HepG2 (cell line): ENCODE data around the gene NAXD. TPM values are rescaled to one million over a fixed set of nuclear protein-coding genes. Genes with fewer than 3 reads are reported as not detected.

Experiments used
- AFF4 ChIP-seq: sonication (generic); formaldehyde crosslinking; IDR thresholded peaks from 2 replicates; pipeline ENCODE4 v1.4.0; 2020; ENCODE audit warnings: missing genetic modification reagents
- CBX1 ChIP-seq: IDR thresholded peaks from one replicate; pipeline ENCODE4 v1.6.1; 2016; ENCODE audit warnings: antibody characterized with exemption, low read depth
- E2F1 ChIP-seq: sonication (generic); formaldehyde crosslinking; IDR thresholded peaks from 2 replicates; pipeline ENCODE4 v1.5.0; 2020; ENCODE audit warnings: missing genetic modification reagents
- NCOR1 ChIP-seq: fragments of 200-600 bp; sonication (generic); IDR thresholded peaks from 2 replicates; pipeline ENCODE4 v1.7.0; 2017; ENCODE audit warnings: antibody characterized with exemption, low read length, borderline replicate concordance
- ZBTB34 ChIP-seq: sonication (generic); formaldehyde crosslinking; IDR thresholded peaks from 2 replicates; pipeline ENCODE4 v1.8.0; 2022; ENCODE audit warnings: mild to moderate bottlenecking, missing genetic modification reagents
- ZFP36 ChIP-seq: fragments of 150-350 bp; IDR thresholded peaks from 2 replicates; pipeline ENCODE4 v1.6.1; 2018; ENCODE audit warnings: borderline replicate concordance, low read length, low read depth; ENCODE audit not compliant: partially characterized antibody
- ZNF160 ChIP-seq: sonication (generic); formaldehyde crosslinking; IDR thresholded peaks from 2 replicates; pipeline ENCODE4 v1.8.0; 2022; ENCODE audit warnings: mild to moderate bottlenecking, inconsistent platforms, missing genetic modification reagents
- polyA plus RNA-seq, 8 experiments: library from polyadenylated mRNA; depleted of rRNA in 3 of 8; stranded (reverse) in 7 of 8; unstranded in 1 of 8; fragments of >200 nt; fragmentation: Illumina TruSeq in 4 of 8; extraction: Trizol in 4 of 8; gene quantifications; 2 replicates each; pipeline versions ENCODE4 v1.2.1 to v1.2.3, GENCODE V29; 2011 to 2016; ENCODE audit warnings: low read depth in 4 of 8, missing spikeins in 1 of 8, mixed read lengths in 1 of 8; ENCODE audit not compliant: insufficient read depth in 1 of 8
- total RNA-seq, 5 experiments: library from RNA; depleted of rRNA; stranded (reverse); fragments of >200 nt; fragmentation: Illumina TruSeq; extraction: Trizol; gene quantifications; 2 replicates each; pipeline ENCODE4 v1.2.3, GENCODE V29; 2016; ENCODE audit warnings: low read depth in 1 of 5
- TF ChIP-seq, protein P1 (sequence below): sonication (generic); formaldehyde crosslinking; IDR thresholded peaks from 2 replicates; pipeline ENCODE4 v1.4.0; 2020; ENCODE audit warnings: mild to moderate bottlenecking, missing genetic modification reagents, borderline replicate concordance
- TF ChIP-seq, protein P2 (sequence below): sonication (generic); formaldehyde crosslinking; IDR thresholded peaks from 2 replicates; pipeline ENCODE4 v1.4.0; 2020; ENCODE audit warnings: missing genetic modification reagents, borderline replicate concordance
- TF ChIP-seq, protein P3 (sequence below): sonication (generic); formaldehyde crosslinking; IDR thresholded peaks from 2 replicates; pipeline ENCODE4 v1.8.1; 2022; ENCODE audit warnings: mild to moderate bottlenecking, missing genetic modification reagents

Gene NAXD
- total and polyA plus RNA-seq, 2 of the 13 experiments (the other 11 are each of a cell fraction or from before 2014, with no cell fraction given), result 19.0 to 23.2 TPM

DNA sequence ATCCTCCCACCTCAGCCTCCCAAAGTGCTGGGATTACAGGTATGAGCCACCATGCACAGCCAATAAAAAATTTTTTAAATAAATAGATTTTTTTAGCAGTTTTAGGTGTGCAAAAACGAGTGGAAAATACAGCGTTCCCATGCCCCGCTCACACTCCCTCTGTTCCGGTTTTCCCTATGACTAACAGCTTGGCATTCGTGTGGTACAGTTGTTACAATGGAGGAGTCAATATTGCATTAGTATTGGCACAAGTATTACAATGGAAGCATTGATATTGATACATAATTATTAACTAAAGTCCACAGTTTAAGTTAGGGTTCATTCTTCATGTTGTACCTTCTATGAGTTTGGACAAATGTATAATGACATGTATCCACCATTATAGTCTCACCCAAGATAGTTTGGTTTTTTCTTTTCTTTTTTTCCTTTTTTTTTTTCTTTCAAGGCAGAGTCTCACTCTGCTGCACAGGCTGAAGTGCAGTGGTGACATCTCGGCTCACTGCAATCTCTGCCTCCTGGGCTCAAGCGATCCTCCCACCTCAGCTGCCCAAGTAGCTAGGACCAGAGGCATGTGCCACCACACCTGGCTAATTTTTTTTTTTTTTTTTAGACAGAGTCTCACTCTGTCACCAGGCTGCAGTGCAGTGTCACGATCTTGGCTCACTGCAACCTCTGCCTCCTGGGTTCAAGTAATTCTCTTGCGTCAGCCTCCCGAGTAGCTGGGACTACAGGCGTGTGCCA lies 38.4 kb upstream of the NAXD start (continued):
- no peak for TF ChIP-seq AFF4 (CRISPR knock-in tag)
- peak; percentile 79; the same call in 1 of the 2 replicates for TF ChIP-seq NCOR1
- no peak for TF ChIP-seq ZNF160 (CRISPR knock-in tag)
- TF ChIP-seq ZBTB34 (CRISPR knock-in tag), result peak; percentile 61; the same call in 1 of the 2 replicates
- TF ChIP-seq, protein P1, sequence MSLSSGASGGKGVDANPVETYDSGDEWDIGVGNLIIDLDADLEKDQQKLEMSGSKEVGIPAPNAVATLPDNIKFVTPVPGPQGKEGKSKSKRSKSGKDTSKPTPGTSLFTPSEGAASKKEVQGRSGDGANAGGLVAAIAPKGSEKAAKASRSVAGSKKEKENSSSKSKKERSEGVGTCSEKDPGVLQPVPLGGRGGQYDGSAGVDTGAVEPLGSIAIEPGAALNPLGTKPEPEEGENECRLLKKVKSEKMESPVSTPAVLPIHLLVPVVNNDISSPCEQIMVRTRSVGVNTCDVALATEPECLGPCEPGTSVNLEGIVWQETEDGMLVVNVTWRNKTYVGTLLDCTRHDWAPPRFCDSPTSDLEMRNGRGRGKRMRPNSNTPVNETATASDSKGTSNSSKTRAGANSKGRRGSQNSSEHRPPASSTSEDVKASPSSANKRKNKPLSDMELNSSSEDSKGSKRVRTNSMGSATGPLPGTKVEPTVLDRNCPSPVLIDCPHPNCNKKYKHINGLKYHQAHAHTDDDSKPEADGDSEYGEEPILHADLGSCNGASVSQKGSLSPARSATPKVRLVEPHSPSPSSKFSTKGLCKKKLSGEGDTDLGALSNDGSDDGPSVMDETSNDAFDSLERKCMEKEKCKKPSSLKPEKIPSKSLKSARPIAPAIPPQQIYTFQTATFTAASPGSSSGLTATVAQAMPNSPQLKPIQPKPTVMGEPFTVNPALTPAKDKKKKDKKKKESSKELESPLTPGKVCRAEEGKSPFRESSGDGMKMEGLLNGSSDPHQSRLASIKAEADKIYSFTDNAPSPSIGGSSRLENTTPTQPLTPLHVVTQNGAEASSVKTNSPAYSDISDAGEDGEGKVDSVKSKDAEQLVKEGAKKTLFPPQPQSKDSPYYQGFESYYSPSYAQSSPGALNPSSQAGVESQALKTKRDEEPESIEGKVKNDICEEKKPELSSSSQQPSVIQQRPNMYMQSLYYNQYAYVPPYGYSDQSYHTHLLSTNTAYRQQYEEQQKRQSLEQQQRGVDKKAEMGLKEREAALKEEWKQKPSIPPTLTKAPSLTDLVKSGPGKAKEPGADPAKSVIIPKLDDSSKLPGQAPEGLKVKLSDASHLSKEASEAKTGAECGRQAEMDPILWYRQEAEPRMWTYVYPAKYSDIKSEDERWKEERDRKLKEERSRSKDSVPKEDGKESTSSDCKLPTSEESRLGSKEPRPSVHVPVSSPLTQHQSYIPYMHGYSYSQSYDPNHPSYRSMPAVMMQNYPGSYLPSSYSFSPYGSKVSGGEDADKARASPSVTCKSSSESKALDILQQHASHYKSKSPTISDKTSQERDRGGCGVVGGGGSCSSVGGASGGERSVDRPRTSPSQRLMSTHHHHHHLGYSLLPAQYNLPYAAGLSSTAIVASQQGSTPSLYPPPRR (CRISPR knock-in tag), result no peak
- TF ChIP-seq, protein P2, sequence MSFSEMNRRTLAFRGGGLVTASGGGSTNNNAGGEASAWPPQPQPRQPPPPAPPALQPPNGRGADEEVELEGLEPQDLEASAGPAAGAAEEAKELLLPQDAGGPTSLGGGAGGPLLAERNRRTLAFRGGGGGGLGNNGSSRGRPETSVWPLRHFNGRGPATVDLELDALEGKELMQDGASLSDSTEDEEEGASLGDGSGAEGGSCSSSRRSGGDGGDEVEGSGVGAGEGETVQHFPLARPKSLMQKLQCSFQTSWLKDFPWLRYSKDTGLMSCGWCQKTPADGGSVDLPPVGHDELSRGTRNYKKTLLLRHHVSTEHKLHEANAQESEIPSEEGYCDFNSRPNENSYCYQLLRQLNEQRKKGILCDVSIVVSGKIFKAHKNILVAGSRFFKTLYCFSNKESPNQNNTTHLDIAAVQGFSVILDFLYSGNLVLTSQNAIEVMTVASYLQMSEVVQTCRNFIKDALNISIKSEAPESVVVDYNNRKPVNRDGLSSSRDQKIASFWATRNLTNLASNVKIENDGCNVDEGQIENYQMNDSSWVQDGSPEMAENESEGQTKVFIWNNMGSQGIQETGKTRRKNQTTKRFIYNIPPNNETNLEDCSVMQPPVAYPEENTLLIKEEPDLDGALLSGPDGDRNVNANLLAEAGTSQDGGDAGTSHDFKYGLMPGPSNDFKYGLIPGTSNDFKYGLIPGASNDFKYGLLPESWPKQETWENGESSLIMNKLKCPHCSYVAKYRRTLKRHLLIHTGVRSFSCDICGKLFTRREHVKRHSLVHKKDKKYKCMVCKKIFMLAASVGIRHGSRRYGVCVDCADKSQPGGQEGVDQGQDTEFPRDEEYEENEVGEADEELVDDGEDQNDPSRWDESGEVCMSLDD (CRISPR knock-in tag), result no peak
- no peak for TF ChIP-seq ZFP36
- TF ChIP-seq, protein P3, sequence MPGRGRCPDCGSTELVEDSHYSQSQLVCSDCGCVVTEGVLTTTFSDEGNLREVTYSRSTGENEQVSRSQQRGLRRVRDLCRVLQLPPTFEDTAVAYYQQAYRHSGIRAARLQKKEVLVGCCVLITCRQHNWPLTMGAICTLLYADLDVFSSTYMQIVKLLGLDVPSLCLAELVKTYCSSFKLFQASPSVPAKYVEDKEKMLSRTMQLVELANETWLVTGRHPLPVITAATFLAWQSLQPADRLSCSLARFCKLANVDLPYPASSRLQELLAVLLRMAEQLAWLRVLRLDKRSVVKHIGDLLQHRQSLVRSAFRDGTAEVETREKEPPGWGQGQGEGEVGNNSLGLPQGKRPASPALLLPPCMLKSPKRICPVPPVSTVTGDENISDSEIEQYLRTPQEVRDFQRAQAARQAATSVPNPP (CRISPR knock-in tag), result no peak
- no peak for TF ChIP-seq CBX1
- no peak for TF ChIP-seq E2F1
